Pancreas (tissue), 10 donors: ENCODE results near the gene DOC2A. TPM values are rescaled to one million over a fixed set of nuclear protein-coding genes. Genes with fewer than 3 reads are reported as not detected.

Experiments
- ATAC-seq, 4 donors: fragments of 200-7000 bp; cut with Tn5 transposase; one replicate each; pipeline versions ENCODE4 v1.8.0 to v1.9.1; 2020; ENCODE audit warnings: mild to moderate bottlenecking in 4 of 4, moderate library complexity in 4 of 4
- DNase-seq, 6 donors: peaks; one replicate each; pipeline ENCODE4 v3.0.0-alpha.2; 2020
- FAIRE-seq: peaks from 2 replicates; lab custom pipeline; 2012; peaks lifted over from hg19 to GRCh38; lab: Jason Lieb, UNC
- H3K27ac ChIP-seq, 4 donors: fragments of 200-600 bp; sonication (generic); 1 replicate in 3 of 4; 2 replicates in 1 of 4; pipeline versions ENCODE4 v1.5.0 to v1.8.0; 2020
- H3K27me3 ChIP-seq, 4 donors: fragments of 200-600 bp; one replicate each; pipeline ENCODE4 v1.8.0; 2021
- H3K36me3 ChIP-seq, 3 donors: fragments of 200-600 bp; sonication (generic) in 1 of 3; one replicate each; pipeline versions ENCODE4 v1.5.0 to v1.8.0; 2020 to 2021
- H3K4me1 ChIP-seq, 3 donors: fragments of 200-600 bp; one replicate each; pipeline ENCODE4 v1.8.0; 2021
- H3K4me3 ChIP-seq, 4 donors: fragments of 200-600 bp; sonication (generic) in 2 of 4; one replicate each; pipeline versions ENCODE4 v1.5.0 to v1.8.0; 2020 to 2021
- H3K9me3 ChIP-seq, 4 donors: fragments of 200-600 bp; one replicate each; pipeline ENCODE4 v1.8.0; 2021
- WGBS, 2 donors: extraction: QIAGEN DNeasy Blood & Tissue Kit; methylation state at CpG; one replicate each; pipeline ENCODE4 v1.1.7; 2013; 5-methylcytosine and 5-hydroxymethylcytosine counted together
- intact Hi-C, 3 donors: fragments of 100-400 bp; cut with DNase I; formaldehyde crosslinking; loops; one replicate each; pipeline versions ENCODE4 v1.11.1 to v1.14.2; 2022
- polyA plus RNA-seq, 2 donors: library from polyadenylated mRNA; stranded (reverse); fragments of 200-250 nt; gene quantifications; one replicate each; pipeline ENCODE4 v1.2.3, GENCODE V29; 2013
- total RNA-seq, 6 donors: library from RNA; stranded (reverse); fragmentation: NEBNext Ultra II Directional in 4 of 6; extraction: Animal tissue kit (Norgen Biotek cat#: 25700) in 4 of 6; gene quantifications; one replicate each; pipeline versions ENCODE4 v1.2.1 to v1.2.4, GENCODE V29; 2021 to 2023
- TF ChIP-seq, protein P1 (sequence below), 4 donors: fragments of 200-600 bp; sonication (generic) in 3 of 4; IDR thresholded peaks; one replicate each; pipeline versions ENCODE4 v1.5.0 to v1.8.0; 2021; ENCODE audit warnings: antibody characterized with exemption in 4 of 4
- donor health status: healthy with polysubstance abuse.
- donor health status: DM: no; HTN: no; CAD: no; lungs with moderate emphysema.
- donor health status: DM: no; HTN: no; CAD: no.
- donor health status: control.
- donor health status: control.
- donor health status: Bipolar disorder and iron deficiency.
- donor health status: DM: yes; HTN: yes; CAD: no.
- donor health status: DM: no; HTN: no; CAD: no.
- donor health status: DM: no; HTN: no; CAD: no.
- donor health status: DM: yes; HTN: yes; CAD: no.

DOC2A gene
- total and polyA plus RNA-seq, 8 donors = 0.19 to 4.4 (median 0.47) TPM

DNA sequence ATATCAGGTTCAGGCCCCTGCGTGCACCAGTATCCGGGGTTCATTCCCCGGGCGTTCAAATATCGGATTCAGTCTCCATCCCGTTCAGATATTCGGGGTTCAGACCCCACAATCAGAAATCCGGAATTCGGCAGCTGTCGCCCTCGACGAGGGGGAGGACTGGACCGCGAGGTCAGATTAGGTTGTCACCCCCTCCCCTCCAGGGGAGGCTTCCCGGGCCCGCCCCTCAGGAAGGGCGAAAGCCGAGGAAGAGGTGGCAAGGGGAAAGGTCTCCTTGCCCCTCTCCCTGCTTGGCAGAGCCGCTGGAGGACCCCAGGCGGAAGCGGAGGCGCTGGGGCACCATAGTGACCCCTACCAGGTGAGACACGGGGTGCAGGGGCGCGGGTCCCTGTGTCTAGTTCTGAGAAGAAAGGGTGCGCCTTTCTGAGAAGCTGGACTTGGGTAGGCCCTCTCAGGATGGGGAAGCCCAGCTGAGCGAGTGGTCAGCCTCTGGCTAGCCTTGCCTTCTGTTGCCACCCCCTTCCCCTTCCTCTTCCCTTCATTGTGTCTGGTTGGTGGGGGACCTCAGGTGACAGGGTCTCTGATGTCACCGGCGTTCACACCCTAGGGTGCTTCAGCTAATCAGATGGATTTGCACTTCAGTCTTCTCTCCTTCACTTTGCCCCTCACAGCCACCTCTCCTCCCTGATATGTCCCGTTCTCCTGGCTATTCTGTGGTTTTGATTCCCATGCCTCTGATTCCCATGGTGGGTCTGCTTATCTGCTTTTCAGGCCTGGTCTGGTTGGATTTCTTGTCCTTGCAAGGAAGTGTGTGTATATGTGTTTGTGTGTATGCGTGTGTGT is 36.3 kb downstream of the DOC2A start:
- FAIRE-seq (no peak), ATAC-seq (peak in 2 of 4 donors; percentile 1 to 5), DNase-seq (peak in 2 of 6 donors; percentile 54 to 71)
- peak overlapping the region; percentile 73 to 93 (median 90) for H3K4me3 ChIP-seq
- peaks cover 6 to 11% (median 6%) of the 10 kb centered on the region in 3 donors for H3K36me3 ChIP-seq
- H3K27me3 ChIP-seq = no peaks in the 10 kb centered on the region
- 1 to 2% methylated on average over 30 to 31 of the region's 31 CpGs for WGBS, 2 donors
- H3K9me3 ChIP-seq = no peaks in the 10 kb centered on the region
- TF ChIP-seq, protein P1, sequence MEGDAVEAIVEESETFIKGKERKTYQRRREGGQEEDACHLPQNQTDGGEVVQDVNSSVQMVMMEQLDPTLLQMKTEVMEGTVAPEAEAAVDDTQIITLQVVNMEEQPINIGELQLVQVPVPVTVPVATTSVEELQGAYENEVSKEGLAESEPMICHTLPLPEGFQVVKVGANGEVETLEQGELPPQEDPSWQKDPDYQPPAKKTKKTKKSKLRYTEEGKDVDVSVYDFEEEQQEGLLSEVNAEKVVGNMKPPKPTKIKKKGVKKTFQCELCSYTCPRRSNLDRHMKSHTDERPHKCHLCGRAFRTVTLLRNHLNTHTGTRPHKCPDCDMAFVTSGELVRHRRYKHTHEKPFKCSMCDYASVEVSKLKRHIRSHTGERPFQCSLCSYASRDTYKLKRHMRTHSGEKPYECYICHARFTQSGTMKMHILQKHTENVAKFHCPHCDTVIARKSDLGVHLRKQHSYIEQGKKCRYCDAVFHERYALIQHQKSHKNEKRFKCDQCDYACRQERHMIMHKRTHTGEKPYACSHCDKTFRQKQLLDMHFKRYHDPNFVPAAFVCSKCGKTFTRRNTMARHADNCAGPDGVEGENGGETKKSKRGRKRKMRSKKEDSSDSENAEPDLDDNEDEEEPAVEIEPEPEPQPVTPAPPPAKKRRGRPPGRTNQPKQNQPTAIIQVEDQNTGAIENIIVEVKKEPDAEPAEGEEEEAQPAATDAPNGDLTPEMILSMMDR (IDR thresholded peaks at IDR 0.05) = no peak
- peak overlapping the region in 3 of 4 donors; percentile 56 to 71 (median 66) for H3K27ac ChIP-seq
- intact Hi-C loops = no loop called here
- H3K4me1 ChIP-seq = peaks cover 0 to 17% (median 9%) of the 10 kb centered on the region in 3 donors

DNA sequence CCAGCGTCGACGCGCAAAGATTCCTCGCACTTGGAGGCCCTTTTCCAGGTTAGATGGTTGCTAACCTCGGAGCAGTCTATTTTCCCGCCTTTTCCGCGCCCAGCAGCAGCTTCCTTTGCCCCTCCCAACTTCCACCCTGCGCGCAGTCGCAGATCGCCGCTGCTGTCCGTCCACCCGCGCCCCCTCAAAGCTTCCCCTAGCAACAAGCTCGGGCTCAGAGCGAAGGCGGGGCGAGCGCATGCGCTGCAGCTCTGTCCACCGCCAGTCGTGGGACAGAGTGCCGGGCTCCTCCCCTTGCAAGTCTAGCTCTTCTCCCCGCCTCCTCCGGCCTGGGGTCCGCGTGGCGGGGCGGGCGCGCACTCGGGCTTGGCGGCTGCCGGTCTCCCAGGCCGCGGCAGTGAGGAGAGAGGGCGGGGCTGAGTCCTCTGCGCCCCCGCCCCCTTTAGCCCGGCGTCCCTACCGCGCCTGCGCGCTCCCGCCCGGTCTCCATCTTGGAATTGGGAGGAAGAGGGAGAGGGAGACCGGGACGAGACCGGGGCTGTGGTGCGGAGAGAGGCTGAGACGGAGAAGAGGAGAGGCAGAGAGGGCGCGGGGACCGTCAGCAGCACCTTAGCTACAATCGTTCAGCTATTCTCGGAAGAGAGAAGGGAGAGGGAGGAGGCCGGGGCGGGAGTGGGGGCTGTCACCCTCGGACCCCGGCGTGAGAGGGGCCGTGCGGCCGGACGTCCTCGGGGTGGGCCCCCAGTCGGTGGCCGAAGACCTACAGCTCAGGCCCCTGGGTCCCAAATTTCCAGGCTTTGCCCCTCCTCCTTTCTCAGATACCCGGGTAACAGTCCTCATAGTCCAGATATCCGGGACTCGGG is 37.2 kb downstream of the DOC2A start, which contains the start of gene TAOK2:
Gene TAOK2, plus strand, starts transcription at position 485 of the 863 bp plus-strand sequence. CDS start 3,905 bp downstream, outside the sequence.
- TF ChIP-seq, protein P1 (IDR thresholded peaks at IDR 0.05) = no peak
- intact Hi-C loops = no loop called here
- DNase-seq = peak; percentile 99 to 100 (median 99)
- H3K27ac ChIP-seq = peak within 1 kb of the TSS in 3 of 4 donors; percentile 56 to 71 (median 66)
- H3K9me3 ChIP-seq = no peaks in the 10 kb centered on the region
- H3K27me3 ChIP-seq = no peaks in the 10 kb centered on the region
- FAIRE-seq = no peak
- peaks cover 0 to 5% (median 4%) of the 10 kb centered on the region in 3 donors for H3K36me3 ChIP-seq
- H3K4me1 ChIP-seq = peaks cover 0 to 17% (median 9%) of the 10 kb centered on the region in 3 donors
- peak; percentile 95 to 99 (median 98) for ATAC-seq
- WGBS, 2 donors = 1 to 3% methylated on average over 61 to 75 of the region's 75 CpGs
- peak within 1 kb of the TSS; percentile 73 to 93 (median 90) for H3K4me3 ChIP-seq

DNA sequence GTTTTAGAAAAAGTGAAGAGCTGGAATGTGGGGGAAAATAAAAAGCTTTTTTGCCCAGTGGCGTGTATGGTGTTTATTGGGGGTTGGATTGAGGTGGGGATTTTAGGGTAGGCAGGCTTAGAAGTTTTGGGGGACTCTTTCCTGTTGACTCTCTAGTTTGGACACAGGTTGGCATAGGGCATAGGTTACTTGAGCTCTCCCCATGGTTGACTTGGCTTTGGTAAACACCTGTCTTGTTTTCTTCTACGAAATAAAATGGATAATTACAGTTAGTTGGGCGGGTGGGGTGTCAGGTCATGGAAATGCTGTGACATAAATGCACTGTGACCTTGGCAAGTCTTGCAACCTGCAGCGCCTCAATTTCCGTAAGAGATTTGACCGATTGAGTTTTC is 37.8 kb downstream of the DOC2A start:
- H3K9me3 ChIP-seq = no peaks in the 10 kb centered on the region
- ATAC-seq = no peak
- peaks cover 0 to 4% (median 2%) of the 10 kb centered on the region in 3 donors for H3K36me3 ChIP-seq
- no peak for DNase-seq
- TF ChIP-seq, protein P1 (IDR thresholded peaks at IDR 0.05) = no peak
- peaks cover 0 to 17% (median 9%) of the 10 kb centered on the region in 3 donors for H3K4me1 ChIP-seq
- FAIRE-seq = no peak
- H3K4me3 ChIP-seq = peak overlapping the region in 1 of 4 donors; percentile 90
- intact Hi-C loops = no loop called here
- WGBS, 2 donors = 36 to 51% methylated on average over 6 of the region's 6 CpGs
- no peaks in the 10 kb centered on the region for H3K27me3 ChIP-seq
- peak overlapping the region in 3 of 4 donors; percentile 56 to 71 (median 66) for H3K27ac ChIP-seq

- no peaks in the 10 kb centered on the region for H3K27me3 ChIP-seq
- no peak for ATAC-seq
- no peak for DNase-seq
Measured at GRCh38 chr16:29972500-29972899, 38.3 kb downstream of the DOC2A start.

More at GRCh38 chr16:29972500-29972899, 38.3 kb downstream of the DOC2A start:
- TF ChIP-seq, protein P1 (IDR thresholded peaks at IDR 0.05) = no peak
- H3K27ac ChIP-seq = no peak overlapping the region
- 100% methylated on average over 1 of the region's 1 CpG for WGBS, 2 donors
- H3K4me1 ChIP-seq = peaks cover 0 to 17% (median 9%) of the 10 kb centered on the region in 3 donors
- no peak for FAIRE-seq
- H3K9me3 ChIP-seq = no peaks in the 10 kb centered on the region
- intact Hi-C loops = no loop called here
- H3K36me3 ChIP-seq = peaks cover 0 to 4% (median 3%) of the 10 kb centered on the region in 3 donors
- H3K4me3 ChIP-seq = no peak overlapping the region
